Osteocyte (in vitro differentiated cells): ENCODE results near the gene SLX4IP. TPM values are rescaled to one million over a fixed set of nuclear protein-coding genes. Genes with fewer than 3 reads are reported as not detected.

Source experiments
- DNase-seq: peaks from one replicate; pipeline ENCODE4 v3.0.0; 2021; ENCODE audit warnings: mixed read lengths; ENCODE audit not compliant: unreplicated experiment; ENCODE audit errors: extremely low spot score
- H3K27ac Mint-ChIP-seq: one replicate; pipeline ENCODE4 v1.8.0; 2021; ENCODE audit warnings: mild to moderate bottlenecking, mixed read lengths; ENCODE audit not compliant: unreplicated experiment
- H3K27me3 Mint-ChIP-seq: one replicate; pipeline ENCODE4 v1.8.0; 2021; ENCODE audit warnings: mixed read lengths; ENCODE audit not compliant: unreplicated experiment
- H3K36me3 Mint-ChIP-seq: one replicate; pipeline ENCODE4 v1.8.0; 2021; ENCODE audit warnings: mixed read lengths; ENCODE audit not compliant: unreplicated experiment
- H3K4me1 Mint-ChIP-seq: one replicate; pipeline ENCODE4 v1.8.0; 2021; ENCODE audit warnings: mixed read lengths; ENCODE audit not compliant: unreplicated experiment
- H3K4me3 Mint-ChIP-seq: one replicate; pipeline ENCODE4 v1.8.0; 2021; ENCODE audit warnings: mild to moderate bottlenecking, moderate library complexity, mixed read lengths; ENCODE audit not compliant: unreplicated experiment
- H3K9me3 Mint-ChIP-seq: one replicate; pipeline ENCODE4 v1.8.0; 2021; ENCODE audit warnings: mixed read lengths; ENCODE audit not compliant: unreplicated experiment
- total RNA-seq: library from RNA; stranded (reverse); gene quantifications from 2 replicates; pipeline ENCODE4 v1.2.1, GENCODE V29; 2021
- TF ChIP-seq, protein P1 (sequence below): fragments of 200-600 bp; sonication (generic); IDR thresholded peaks from 2 replicates; pipeline ENCODE4 v1.5.0; 2021; ENCODE audit warnings: antibody characterized with exemption, mild to moderate bottlenecking, moderate library complexity

SLX4IP gene
- total RNA-seq, 1 donor from 2014 or later: 5.4 TPM

DNA sequence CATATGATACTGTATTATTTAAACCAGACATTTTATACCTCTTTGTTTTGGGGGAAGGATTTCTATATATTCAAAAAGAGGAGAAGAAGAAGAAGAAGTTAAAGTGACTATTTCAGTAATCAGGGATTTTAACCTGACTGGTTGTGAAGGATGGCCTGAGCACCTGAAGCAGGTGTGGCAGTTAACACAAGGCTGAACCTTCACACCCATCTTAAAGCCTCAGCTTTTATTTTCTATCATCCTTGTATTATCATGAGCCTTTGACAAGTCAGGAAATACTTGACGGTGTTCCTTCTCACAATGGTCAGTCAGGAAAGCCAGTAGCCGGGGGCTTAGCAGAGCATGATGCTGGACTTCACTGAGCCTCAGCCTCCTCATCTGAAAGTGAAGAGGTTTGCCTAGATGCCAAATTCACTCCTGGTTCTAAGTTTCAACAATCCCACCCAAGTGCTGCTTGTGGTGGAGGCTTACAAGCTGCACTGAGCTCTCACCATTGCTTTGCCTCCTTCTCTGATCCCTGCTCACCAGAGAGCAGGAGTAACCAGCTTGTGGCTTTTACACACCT is 121.5 kb downstream of the SLX4IP start:
- Mint-ChIP-seq H3K27ac (peak overlapping the region; percentile 87), H3K36me3 (no peaks in the 10 kb centered on the region), H3K4me1 (peaks cover 87% of the 10 kb centered on the region), H3K4me3 (no peak overlapping the region), H3K9me3 (no peaks in the 10 kb centered on the region), H3K27me3 (no peaks in the 10 kb centered on the region)
- TF ChIP-seq, protein P1, sequence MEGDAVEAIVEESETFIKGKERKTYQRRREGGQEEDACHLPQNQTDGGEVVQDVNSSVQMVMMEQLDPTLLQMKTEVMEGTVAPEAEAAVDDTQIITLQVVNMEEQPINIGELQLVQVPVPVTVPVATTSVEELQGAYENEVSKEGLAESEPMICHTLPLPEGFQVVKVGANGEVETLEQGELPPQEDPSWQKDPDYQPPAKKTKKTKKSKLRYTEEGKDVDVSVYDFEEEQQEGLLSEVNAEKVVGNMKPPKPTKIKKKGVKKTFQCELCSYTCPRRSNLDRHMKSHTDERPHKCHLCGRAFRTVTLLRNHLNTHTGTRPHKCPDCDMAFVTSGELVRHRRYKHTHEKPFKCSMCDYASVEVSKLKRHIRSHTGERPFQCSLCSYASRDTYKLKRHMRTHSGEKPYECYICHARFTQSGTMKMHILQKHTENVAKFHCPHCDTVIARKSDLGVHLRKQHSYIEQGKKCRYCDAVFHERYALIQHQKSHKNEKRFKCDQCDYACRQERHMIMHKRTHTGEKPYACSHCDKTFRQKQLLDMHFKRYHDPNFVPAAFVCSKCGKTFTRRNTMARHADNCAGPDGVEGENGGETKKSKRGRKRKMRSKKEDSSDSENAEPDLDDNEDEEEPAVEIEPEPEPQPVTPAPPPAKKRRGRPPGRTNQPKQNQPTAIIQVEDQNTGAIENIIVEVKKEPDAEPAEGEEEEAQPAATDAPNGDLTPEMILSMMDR: no peak
- no peak for DNase-seq

DNA sequence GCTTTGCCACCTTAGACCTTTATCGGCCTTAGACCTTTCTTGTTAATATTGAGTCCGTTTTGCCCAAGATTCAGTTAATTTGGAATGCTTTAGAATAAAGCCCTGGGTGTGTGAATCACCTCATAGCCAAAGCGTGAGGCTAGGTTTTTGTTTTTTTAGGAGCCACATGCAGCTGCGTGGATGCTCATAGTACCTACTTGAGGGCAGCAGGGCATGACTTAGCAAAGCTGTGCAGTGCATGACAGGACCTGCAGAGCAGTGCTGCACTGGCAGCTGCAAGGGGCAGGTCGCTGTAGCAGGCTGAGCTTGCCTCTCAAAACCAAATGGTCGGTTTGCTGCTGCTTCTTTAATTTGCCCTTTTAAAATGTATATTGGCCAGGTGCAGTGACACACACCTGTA is 122.6 kb downstream of the SLX4IP start:
- H3K9me3 Mint-ChIP-seq: no peaks in the 10 kb centered on the region
- H3K27ac Mint-ChIP-seq: peak overlapping the region; percentile 87
- peaks cover 77% of the 10 kb centered on the region for H3K4me1 Mint-ChIP-seq
- no peak overlapping the region for H3K4me3 Mint-ChIP-seq
- H3K36me3 Mint-ChIP-seq: no peaks in the 10 kb centered on the region
- no peaks in the 10 kb centered on the region for H3K27me3 Mint-ChIP-seq
- no peak for DNase-seq
- TF ChIP-seq, protein P1: no peak

GRCh38 chr20:10558635-10559187 is 123.6 kb downstream of the SLX4IP start:
- TF ChIP-seq, protein P1: peak; percentile 56
- no peak for DNase-seq
- peak overlapping the region; percentile 7 for H3K4me3 Mint-ChIP-seq

DNA sequence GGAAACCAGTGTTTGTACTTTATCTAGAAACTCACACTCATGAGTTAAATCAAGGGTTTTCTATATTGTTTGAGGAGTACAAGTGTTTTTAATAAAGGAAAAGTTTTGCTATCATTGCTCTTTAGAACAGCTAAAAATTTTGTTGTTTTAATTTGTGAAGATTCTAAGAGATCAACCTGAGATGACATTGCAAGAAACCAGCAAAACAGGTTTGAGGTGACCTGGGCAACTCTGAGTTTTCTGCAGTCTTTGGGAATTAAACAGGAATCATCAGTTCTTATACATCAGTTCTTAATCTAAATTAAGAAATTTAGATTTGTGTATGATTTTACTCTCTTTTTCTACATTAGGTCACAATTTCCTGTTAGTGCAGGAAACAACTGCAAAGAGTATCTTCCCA is 124.2 kb downstream of the SLX4IP start:
- DNase-seq: no peak
- Mint-ChIP-seq H3K27me3 (no peaks in the 10 kb centered on the region), H3K4me3 (no peak overlapping the region), H3K36me3 (no peaks in the 10 kb centered on the region), H3K27ac (peak overlapping the region; percentile 87), H3K4me1 (peaks cover 63% of the 10 kb centered on the region), H3K9me3 (peaks cover 9% of the 10 kb centered on the region)
- TF ChIP-seq, protein P1: no peak

More at GRCh38 chr20:10558635-10559187, 123.6 kb downstream of the SLX4IP start:
- H3K36me3 Mint-ChIP-seq: no peaks in the 10 kb centered on the region
- no peaks in the 10 kb centered on the region for H3K27me3 Mint-ChIP-seq
- H3K4me1 Mint-ChIP-seq: peaks cover 69% of the 10 kb centered on the region
- peak overlapping the region; percentile 87 for H3K27ac Mint-ChIP-seq
- H3K9me3 Mint-ChIP-seq: peaks cover 6% of the 10 kb centered on the region

- peaks cover 9% of the 10 kb centered on the region for H3K9me3 Mint-ChIP-seq
- no peak overlapping the region for H3K4me3 Mint-ChIP-seq
- H3K4me1 Mint-ChIP-seq: peaks cover 65% of the 10 kb centered on the region
Observed at GRCh38 chr20:10560686-10561085, 125.6 kb downstream of the SLX4IP start.

More at GRCh38 chr20:10560686-10561085, 125.6 kb downstream of the SLX4IP start:
- peak overlapping the region; percentile 87 for H3K27ac Mint-ChIP-seq
- H3K27me3 Mint-ChIP-seq: no peaks in the 10 kb centered on the region
- DNase-seq: no peak
- TF ChIP-seq, protein P1: no peak
- peaks cover 1% of the 10 kb centered on the region for H3K36me3 Mint-ChIP-seq
